IPS DF 19.7 (cell line): ENCODE data around the gene IRF9.

ENCODE experiments used
- DNase-seq: peaks from one replicate; pipeline ENCODE4 v3.0.0-alpha.2; 2013; ENCODE audit warnings: low read depth, low spot score

Gene IRF9, protein sequence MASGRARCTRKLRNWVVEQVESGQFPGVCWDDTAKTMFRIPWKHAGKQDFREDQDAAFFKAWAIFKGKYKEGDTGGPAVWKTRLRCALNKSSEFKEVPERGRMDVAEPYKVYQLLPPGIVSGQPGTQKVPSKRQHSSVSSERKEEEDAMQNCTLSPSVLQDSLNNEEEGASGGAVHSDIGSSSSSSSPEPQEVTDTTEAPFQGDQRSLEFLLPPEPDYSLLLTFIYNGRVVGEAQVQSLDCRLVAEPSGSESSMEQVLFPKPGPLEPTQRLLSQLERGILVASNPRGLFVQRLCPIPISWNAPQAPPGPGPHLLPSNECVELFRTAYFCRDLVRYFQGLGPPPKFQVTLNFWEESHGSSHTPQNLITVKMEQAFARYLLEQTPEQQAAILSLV

DNA sequence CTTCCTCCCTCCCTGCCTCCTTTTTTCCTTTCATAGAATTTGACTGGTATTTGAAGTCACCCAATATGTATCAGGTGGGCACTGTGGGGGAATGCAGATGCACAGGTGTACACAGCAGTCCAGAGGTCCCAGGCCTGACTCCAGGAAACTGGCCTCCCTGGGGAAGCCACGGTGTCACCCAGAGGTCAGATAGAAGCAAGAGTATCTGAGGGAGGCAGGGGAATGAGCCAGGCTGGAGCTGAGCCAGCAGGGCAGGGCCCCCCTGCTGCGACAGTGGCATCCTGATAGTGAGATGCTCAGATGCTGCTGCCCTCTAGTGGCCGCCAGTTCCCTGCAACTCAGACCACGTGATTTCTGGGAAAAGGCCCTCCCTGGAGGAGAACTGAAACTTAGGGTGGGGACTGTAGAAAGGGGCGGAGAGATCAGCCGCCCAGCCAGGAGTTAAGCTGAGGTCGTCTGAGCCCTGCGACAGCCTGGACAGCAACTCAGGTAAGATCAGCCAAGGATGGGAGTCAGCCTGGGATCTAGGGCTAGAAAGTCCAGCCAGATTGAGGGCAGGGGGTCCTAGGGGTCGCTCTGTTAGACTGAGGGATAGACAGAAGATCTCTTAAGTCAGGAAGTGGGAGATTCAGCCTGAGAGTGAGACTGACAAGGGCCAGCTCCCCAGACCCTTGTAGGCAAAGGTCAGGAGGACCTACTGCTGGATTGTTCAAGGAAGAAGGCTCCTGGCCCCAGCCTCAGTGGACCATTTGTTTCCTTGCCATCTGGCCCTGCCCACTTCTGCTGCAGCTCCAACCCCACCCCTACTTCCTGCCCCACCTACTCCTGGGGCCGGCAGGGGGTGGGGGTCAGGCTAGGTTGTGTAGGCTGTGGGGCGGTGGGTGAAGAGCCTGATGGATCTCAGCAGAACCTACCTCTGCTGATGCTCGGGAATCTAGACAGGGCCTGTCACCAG, at the start of gene IRF9:
Gene IRF9, plus strand, starts transcription at position 416 of the 955 bp plus-strand sequence. CDS start 880 bp downstream, outside the sequence.
- DNase-seq, result peak; percentile 80

DNA sequence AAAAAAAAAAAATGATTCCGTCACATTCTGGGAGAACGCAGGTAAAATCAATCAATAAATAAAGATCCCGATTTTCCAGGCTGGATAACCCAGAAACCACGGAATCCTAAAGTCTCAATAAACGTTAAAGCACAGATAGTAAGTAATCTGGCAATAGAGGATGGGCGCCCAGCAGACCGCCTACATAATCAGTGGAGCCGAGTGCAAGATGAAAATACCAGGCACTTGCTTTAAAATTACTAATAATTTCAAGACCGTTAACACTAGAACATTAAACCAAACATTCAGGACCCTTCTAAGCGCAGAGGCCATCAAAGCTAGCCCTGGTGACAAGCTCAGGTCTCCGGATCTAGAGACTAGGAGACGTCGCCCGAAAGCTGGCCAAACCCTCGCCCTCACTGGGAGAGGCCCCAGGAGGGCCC, 47.7 kb upstream of the IRF9 start:
- DNase-seq, result no peak

DNA sequence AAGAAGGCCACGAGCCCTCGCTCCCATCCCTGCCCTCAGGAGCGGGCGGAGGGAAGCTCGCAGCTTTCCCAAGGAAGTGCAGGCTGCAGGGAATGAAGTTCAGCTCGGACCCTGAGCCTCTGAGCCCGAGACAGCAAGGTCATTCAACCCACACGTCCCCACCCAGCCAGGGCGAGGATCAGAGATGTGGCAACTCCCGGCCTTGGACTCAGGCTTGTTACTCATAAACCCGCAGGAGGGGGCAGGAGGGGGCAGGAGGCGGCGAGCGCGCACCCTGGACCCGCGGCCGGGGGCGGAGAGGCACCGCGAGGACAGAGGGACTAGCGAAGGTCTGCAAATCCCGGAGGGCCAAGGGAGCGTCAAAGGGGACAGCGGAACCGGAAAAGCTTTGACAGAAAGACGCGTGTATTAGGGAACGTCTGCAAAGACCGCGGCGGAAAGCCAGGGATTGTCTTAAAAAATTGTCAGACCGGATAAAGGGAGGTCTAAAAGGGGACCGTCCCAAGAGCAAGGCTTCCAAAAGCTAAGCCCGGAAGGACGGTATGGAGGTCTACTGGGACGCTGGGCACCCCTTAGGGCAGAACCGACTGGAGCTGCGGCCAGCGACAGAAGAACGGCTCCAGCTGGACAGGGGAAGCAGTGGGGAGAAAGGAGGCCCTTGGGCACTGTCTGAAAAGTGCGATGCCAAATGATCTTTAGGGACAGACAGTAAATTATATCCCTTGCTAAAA, 47.1 kb upstream of the IRF9 start:
- peak; percentile 77 for DNase-seq

DNA sequence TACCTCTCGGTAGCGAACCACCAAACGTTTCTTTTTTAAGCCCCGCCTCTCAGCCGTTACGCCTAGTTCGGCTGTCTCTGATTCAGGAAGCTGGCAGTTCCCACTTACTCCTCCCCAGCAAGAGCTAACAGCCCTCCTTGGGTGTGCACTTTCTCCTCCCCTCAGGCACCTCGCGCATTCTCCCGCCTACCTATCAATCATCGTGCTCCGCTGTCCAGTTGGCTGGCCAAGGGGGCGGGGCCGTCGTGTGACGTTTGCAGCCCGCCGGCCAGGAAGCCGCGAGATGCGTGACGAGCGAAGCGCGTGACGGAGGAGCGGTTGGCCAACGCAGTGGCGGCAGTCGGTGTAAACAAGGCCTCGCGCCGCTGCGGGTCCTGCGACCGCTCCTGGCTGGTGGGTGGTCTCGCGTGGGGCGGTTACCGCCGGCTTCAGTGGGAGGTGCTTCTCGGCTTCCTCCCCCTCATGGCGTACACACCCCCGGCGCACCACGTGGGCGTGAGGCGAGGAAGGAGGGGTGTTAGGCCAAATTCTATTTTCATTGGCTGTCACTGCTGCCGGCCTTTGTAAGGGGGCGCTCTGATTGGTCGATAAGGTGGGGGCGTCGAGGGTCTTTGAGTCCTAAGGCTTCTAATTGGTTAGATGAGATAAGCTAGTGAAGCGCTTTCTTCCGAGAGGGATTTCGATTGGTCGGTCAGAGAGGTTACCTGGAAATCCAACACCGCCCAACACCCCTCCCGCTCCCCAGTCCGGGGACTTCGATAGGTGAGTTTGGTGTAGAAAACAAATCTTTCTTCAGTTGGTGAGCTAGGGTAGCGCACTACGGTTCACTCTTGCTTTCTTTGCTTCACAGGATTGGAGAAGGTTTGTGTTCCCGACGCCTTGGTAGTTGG, 46.3 kb upstream of the IRF9 start, which contains the start of the genes DCAF11 and NRL:
Gene DCAF11, plus strand, starts transcription at position 246 of the 890 bp plus-strand sequence. CDS start 818 bp downstream, outside the sequence.
Gene NRL, minus strand, starts transcription at position 418 of the 890 bp plus-strand sequence. CDS start 32,101 bp downstream, outside the sequence.
- peak; percentile 98 for DNase-seq

DNA sequence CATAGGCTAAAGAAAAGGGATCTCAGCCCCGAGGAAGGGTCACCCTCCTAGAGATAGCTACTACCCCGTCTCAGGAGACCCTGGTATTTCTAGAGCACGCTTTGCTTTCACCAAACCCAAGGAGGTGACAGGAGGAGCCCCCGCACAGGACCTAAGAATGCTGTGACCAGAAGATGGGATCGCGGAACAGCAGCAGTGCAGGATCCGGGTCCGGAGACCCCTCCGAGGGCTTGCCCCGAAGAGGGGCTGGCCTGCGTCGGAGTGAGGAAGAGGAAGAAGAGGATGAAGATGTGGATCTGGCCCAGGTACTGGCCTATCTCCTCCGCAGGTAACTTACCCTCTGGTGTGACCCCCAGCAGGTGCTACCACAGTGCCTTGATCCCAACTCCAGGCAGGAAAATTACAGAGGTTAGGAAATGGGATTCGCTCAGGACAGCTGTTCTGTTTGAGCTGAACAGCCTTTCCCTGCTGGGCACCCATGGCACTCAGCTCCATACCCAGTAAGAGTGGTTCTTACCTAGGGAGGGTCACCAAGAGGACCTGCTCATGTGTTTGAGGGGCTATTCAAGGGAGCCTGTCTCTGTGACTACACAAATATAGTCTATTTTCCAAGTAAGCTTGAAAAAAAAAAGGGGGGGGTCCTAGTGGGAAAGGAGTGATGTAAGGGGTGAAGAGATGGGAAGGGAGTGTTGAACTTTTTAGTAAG, 45.5 kb upstream of the IRF9 start:
- no peak for DNase-seq

DNA sequence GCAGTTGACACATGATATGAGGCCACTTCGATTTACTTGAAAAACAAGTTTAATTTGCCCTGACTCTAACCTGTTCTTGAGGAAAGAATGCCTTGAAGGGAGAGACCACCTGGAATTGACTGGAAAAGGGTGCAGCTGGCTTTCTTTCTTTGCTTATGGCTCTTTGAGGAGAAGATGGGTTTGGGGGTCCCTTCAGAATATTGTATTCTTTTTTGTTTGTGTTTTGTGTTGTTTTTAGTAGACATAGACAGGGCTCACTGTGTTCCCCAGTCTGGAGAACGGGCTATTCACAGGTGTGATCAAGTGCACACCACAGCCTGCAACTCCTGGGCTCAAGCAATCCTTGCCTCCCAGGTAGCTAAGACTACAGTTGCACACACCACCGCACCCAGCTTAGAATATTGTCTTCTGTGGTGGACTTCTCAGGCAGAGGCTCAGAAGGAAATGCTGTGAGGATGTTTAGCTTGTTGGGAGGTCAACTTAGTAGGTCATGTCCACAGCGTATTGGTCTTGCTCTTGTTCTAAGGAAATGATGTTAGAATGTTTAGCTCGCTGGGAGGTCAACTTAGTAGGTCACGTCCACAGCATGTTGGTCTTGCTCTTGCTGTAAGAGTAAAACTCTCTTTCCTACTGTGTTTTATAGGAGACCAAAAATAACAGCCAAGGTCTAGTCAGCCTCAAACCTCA, 44.8 kb upstream of the IRF9 start:
- DNase-seq, result no peak

DNA sequence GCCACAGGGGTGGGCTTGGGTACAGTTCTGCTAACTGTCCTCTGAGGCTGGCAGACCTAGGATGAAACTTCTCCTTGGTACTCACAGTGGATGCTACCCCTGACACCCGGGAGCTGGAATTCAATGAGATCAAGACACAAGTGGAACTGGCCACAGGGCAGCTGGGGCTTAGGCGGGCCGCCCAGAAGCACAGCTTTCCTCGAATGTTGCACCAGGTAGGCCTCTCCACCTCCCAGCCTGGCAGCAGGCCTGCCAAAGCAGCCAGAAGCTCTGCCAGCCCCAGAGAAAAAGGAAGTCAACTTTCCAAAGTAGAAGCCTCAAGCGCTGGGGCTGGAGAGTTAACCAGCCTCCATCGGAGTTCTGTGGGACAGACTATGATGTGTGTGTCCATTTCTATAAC, 43.9 kb upstream of the IRF9 start:
- DNase-seq, result no peak

DNA sequence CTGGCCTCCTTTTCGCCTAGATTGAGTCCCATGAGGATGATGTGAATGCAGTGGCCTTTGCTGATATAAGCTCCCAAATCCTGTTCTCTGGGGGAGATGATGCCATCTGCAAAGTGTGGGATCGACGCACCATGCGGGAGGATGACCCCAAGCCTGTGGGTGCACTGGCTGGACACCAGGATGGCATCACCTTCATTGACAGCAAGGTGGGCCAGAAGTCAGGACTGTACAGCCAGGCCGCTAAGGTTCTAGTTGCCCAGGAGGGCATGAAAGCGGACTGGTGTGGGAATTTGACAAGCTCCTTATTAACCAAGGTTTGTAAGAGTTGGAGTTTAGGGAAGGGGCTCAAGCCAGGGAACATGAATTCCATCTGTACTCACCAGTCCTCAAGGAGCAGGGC, 41.4 kb upstream of the IRF9 start:
- DNase-seq, result no peak

DNA sequence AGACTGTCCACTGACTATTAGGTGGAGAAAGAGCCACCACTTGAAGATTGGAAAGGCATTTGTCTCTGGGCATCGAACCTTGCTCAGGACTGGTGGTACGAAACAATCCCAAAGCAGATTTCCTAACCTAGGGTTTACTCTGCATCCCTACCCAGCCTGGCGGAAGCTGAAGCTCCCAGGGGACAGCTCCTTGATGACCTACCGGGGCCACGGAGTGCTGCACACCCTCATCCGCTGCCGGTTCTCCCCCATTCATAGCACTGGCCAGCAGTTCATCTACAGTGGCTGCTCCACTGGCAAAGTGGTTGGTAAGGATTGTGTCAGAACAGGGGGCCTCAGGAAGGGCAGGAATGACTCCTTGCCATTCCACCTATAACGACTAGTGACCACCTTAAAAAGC, 39.9 kb upstream of the IRF9 start:
- no peak for DNase-seq

DNA sequence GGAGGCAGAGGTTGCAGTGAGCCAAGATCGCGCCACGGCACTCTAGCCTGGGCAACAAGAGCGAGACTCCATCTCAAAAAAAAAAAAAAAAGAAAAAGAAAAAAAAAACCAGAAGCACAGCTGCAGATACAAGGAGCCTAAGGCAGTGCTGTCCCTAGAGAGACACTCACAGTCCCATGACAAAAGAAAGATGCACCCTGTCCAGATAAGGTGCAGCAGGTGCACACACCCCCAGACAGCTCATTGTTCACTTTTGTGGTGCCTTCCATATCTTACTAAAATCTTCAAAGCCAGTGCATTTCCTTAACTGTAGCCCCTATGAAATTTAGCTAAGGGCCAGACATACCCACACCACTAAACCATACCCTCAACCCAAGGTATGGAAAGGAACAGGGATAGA, 38.6 kb upstream of the IRF9 start:
- no peak for DNase-seq

DNA sequence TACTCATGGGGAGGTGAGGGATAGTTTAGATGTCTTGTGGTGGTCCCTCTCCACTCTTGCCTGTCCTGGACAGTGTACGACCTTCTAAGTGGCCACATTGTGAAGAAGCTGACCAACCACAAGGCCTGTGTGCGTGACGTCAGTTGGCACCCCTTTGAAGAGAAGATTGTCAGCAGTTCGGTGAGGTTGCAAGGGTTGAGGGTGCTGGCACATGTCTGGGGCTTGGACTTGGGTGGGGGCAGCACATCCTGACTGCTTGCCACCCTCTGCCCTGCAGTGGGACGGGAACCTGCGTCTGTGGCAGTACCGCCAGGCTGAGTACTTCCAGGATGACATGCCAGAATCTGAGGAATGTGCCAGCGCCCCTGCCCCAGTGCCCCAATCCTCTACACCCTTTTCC, 38.2 kb upstream of the IRF9 start:
- no peak for DNase-seq

DNA sequence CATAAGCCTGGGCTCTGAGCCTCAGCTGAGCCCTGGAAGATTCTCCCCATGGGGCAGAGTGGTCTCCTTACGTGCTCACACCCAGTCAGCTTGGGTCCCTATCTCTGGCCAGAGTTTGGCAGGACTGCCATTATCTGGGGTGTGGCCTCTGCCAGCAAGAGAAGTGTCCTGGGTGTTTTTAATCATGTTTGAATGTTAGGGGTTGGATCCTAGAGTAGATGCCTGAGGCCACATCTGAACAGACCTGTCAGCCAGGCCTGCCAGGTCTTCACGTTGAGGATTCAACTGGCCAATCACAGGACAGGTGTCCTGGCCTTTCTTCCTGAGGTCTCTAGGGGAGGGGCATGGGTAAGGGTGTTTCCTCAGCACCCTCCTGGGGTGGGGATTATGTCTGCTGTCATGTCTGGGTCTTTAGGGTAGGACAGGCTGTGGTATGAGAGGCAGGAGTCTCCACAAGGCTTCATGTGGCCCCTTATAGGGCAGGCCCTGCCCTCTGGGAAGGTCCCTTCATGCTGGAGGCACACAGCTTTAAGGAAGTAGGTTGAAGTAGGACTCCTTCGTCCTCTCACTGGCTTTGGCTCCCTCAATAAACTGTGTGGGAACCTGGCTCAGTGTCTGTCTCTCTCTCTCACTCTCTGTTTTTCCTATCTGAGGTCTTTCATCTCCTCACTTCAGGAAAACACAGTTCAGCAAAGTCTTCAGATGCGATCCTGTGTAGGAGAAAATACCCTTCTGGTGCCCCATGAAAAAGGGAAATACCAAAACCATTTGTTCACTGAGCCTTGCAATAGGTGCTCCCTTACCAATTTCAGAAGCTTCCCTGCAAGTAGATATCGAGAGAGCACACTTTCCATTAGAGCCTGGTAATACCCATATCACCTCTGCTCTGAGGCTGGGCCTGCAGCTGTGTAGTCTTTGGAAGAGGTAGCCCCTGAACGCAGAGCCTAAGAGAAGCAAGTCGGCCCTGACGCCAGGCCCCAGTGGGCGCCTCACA, 37.3 kb upstream of the IRF9 start:
- DNase-seq, result no peak

DNA sequence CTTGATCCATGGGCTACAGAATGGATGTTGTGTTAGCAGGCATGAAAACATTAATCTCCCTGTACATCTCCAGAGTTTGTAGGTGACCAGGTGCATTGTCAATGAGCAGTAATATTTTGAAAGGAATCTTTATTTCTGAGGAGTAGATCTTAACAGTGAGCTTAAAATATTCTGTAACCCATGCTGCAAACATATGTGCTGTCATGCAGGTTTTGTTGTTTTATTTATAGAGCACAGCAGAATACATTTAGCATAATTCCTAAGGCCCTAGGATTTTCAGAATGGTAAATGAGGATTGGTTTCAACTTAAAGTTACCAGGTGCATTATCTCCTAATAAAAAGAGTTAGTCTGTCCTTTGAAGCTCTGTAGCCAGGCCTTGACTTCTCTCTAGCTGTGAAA, 34.1 kb upstream of the IRF9 start:
- DNase-seq, result no peak

DNA sequence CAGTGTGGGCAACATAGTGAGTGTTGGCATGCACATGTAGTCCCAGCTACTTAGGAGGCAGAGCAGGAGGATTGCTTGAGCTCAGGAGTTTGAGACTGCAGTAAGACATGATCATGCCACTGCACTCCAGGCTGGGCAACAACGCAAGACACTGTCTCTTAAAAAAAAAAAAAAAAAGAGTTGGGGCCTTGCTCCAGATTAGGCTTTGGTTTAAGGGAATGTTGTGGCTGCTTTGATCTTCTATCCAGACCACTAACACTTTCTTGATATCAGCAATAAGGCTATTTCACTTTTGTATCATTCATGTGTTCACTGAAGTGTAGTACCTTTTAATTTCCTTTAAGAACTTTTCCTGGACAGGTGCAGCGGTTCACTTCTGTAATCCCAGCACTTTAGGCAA, 33.4 kb upstream of the IRF9 start:
- no peak for DNase-seq

DNA sequence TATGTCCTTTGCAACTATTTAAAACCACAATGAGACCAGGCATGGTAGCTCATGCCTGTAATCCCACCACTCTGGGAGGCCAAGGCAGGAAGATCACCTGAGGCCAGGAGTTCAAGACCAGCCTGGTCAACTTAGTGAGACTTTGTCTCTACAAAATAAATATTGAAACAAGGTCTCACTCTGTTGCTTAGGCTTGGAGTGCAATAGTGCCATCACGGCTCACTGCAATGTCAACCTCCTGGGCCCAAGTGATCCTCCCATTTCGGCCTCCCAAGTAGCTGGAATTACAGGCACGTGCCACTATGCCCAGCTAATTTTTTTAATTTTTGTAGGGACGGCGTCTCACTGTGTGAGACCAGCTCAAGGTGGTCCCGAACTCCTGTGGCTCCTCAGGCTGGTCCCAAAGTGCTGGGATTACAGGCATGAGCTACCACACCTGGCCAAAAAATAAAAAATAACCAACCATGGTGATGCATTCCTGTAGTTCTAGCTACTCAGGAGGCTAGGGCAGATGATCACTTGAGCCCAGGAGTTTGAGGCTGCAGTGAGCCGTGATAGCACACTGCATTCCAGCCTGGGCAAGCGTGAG, 31.6 kb upstream of the IRF9 start:
- no peak for DNase-seq

DNA sequence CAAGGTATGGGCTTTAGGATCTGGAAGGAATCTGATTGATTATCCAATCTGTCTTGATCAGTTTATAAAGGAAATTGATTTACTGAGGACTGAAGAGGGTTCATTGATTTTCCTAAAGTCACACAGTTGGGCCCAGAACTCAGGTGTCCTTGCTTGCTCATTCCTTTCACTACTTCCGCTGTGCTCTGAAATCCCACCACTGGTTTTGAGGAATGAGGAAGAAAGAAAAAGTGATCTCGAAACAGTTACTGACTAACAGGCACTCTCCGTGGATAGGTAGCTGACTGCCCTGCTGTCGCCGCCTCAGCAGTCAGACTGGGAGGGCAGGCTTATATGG, 30.7 kb upstream of the IRF9 start, which contains the start of gene FITM1:
Gene FITM1, plus strand, starts transcription at position 280 of the 337 bp plus-strand sequence. CDS start 905 bp downstream, outside the sequence.
- DNase-seq, result no peak

DNA sequence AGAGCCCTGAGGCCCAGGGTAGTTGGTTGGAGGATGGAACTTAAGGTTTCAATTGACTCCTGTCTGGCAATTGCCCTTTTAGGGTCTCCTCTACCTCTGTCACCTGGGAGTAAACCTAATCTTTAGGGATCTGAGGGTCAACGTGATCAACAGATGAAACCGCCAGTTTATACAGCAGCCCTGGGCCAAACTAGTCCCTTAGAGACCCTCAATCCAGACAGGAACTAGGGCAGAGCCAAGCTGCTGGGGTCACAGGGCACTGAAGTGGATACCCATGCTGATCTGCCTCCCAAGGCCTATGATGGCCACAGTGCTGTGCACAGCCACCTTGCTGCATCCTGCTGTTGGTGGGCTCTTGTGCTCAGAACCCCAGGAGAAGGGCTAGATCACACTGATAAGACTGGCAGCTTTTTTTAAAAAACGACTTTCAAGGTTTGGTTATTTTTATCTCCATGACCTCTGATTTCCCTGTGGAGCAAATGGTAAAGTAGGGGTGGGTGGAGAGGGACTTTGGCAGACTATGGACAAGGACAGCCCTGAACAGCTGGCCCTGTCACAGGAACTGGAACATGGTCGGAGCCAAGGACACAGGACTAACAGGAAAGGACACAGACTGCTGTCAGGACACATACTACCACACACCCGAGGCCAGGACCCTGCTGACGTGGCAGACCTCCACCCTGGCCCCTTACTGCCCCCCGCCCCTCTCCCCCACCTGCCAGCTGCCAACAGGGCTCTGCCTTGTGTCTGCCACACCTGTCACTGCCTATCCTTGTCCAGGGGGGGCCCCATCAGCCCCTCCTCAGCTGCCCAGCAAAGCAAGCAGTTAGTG, 30.1 kb upstream of the IRF9 start:
- no peak for DNase-seq
